A673 (cell line): ENCODE measurements around the gene PLIN5. TPM values are rescaled to one million over a fixed set of nuclear protein-coding genes. Genes with fewer than 3 reads are reported as not detected.

Experiments used
- BruUV-seq: library from RNA; stranded (reverse); fragments of 400-500 nt; replicated peaks from 2 replicates; lab custom pipeline; 2021; lab: Mats Ljungman, UMichigan
- CTCF ChIA-PET: fragments of 300-600 bp; sonication (Branson Sonifier 250); formaldehyde crosslinking; loops from one replicate; lab custom pipeline; 2022; ENCODE audit warnings: antibody characterized with exemption; lab: Charles Lee
- POLR2A ChIA-PET: fragments of 300-600 bp; sonication (Branson Sonifier 250); formaldehyde crosslinking; loops from one replicate; lab custom pipeline; 2022; ENCODE audit warnings: antibody characterized with exemption; ENCODE audit not compliant: low non-redundant PET; lab: Charles Lee
- DNase-seq: peaks from one replicate; pipeline ENCODE4 v3.0.0-alpha.2; 2015; ENCODE audit warnings: low spot score
- H3K27ac ChIP-seq: fragments of 200-600 bp; sonication (generic); 2 replicates; pipeline ENCODE4 v1.5.1; 2016; ENCODE audit warnings: mixed run types, low read depth, mild to moderate bottlenecking, mixed read lengths, antibody characterized with exemption, low read length; ENCODE audit not compliant: poor library complexity, severe bottlenecking
- H3K27me3 ChIP-seq: fragments of 200-600 bp; sonication (generic); replicated peaks from 2 replicates; pipeline ENCODE4 v1.6.1; 2017; ENCODE audit warnings: mixed run types, low read depth, mild to moderate bottlenecking, mixed read lengths, antibody characterized with exemption, low read length; ENCODE audit not compliant: insufficient read depth, poor library complexity
- H3K36me3 ChIP-seq: fragments of 200-600 bp; sonication (generic); 2 replicates; pipeline ENCODE4 v1.6.1; 2016; ENCODE audit warnings: mixed run types, mild to moderate bottlenecking, mixed read lengths, antibody characterized with exemption, low read length; ENCODE audit not compliant: insufficient read depth, poor library complexity, severe bottlenecking
- H3K4me1 ChIP-seq: fragments of 200-600 bp; sonication (generic); 2 replicates; pipeline ENCODE4 v1.6.1; 2017; ENCODE audit warnings: mixed run types, mild to moderate bottlenecking, mixed read lengths, antibody characterized with exemption, low read length; ENCODE audit not compliant: insufficient read depth, poor library complexity, severe bottlenecking
- H3K4me3 ChIP-seq: fragments of 200-600 bp; sonication (generic); 2 replicates; pipeline ENCODE4 v1.5.1; 2016; ENCODE audit warnings: low read depth, mixed run types, mild to moderate bottlenecking, mixed read lengths, low read length; ENCODE audit not compliant: poor library complexity, severe bottlenecking
- H3K9me3 ChIP-seq: fragments of 200-600 bp; sonication (generic); 2 replicates; pipeline ENCODE4 v1.6.1; 2016; ENCODE audit warnings: mixed run types, low read depth, mild to moderate bottlenecking, mixed read lengths, antibody characterized with exemption, low read length; ENCODE audit not compliant: poor library complexity, severe bottlenecking
- EZH2 ChIP-seq: fragments of 200-600 bp; sonication (generic); IDR thresholded peaks from 2 replicates; pipeline ENCODE4 v1.6.1; 2017; ENCODE audit warnings: borderline replicate concordance, low read depth, mild to moderate bottlenecking, mixed read lengths, antibody characterized with exemption, low read length; ENCODE audit not compliant: poor library complexity, severe bottlenecking
- intact Hi-C: fragments of 100-400 bp; cut with micrococcal nuclease; formaldehyde crosslinking; loops from one replicate; pipeline ENCODE4 v1.10.0; 2022; ENCODE audit not compliant: unreplicated experiment
- total RNA-seq: library from RNA; stranded (reverse); gene quantifications from 2 replicates; pipeline ENCODE4 v1.2.3, GENCODE V29; 2021
- TF ChIP-seq, protein P1 (sequence below): fragments of 300-800, 200-600 bp; sonication (generic); conservative IDR thresholded peaks from 2 replicates; pipeline ENCODE4 v1.5.1; 2017; ENCODE audit warnings: low read depth, mild to moderate bottlenecking, antibody characterized with exemption, low read length, moderate library complexity, mixed read lengths

The PLIN5 gene
- total RNA-seq, 1 experiment from 2014 or later, result 3.0 TPM

DNA sequence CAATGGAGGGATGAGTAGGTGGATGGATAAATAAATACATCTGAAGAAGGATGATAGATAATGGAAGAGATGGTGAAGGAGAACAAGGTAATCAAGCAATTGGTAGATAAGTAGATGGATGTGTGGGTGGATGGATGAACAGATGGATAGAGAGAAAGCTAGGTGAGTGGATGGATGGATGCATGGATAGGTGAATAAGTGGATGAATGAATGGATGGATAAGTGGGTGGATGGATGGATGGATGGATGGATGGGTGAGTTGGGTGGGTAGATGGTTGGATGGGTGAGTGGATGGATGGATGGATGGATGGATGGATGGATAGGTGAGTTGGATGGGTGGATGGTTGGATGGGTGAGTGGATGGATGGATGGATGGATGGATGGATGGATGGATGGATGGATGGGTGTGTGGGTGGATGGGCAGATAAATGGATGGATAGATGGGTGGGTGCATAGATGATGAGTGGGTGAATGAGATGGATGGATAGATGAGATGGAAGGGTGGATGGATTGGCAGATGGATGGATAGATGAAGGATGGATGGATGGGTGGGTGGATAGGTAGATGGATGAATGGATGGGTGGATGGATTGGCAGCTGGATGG is 18.2 kb upstream of the PLIN5 start:
- BruUV-seq, result no TSS peak
- CTCF ChIA-PET, result no interaction called here

DNA sequence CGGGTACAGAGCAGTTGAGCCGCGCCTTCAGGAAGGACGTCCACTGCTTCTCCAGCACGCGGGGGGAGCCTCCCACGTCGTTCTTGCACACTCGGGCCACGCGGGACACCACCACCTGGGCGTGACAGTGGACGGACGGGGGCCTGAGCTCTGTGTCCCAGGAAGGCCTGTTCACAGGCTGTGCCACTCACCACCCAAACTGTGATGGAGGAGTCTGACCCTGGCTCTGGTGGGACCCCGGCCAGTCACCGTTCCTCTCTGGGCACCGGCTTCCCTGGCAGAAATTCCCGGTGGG is 17.4 kb upstream of the PLIN5 start:
- Histone ChIP-seq H3K4me3 (no peak overlapping the region), H3K9me3 (no peaks in the 10 kb centered on the region), H3K36me3 (no peaks in the 10 kb centered on the region), H3K4me1 (no peaks in the 10 kb centered on the region), H3K27ac (no peak overlapping the region), H3K27me3 (no peaks in the 10 kb centered on the region)
- DNase-seq, result no peak
- intact Hi-C loops, result no loop called here
- POLR2A ChIA-PET, result no interaction called here
- CTCF ChIA-PET, result no interaction called here
- BruUV-seq, result no TSS peak
- TF ChIP-seq, protein P1, sequence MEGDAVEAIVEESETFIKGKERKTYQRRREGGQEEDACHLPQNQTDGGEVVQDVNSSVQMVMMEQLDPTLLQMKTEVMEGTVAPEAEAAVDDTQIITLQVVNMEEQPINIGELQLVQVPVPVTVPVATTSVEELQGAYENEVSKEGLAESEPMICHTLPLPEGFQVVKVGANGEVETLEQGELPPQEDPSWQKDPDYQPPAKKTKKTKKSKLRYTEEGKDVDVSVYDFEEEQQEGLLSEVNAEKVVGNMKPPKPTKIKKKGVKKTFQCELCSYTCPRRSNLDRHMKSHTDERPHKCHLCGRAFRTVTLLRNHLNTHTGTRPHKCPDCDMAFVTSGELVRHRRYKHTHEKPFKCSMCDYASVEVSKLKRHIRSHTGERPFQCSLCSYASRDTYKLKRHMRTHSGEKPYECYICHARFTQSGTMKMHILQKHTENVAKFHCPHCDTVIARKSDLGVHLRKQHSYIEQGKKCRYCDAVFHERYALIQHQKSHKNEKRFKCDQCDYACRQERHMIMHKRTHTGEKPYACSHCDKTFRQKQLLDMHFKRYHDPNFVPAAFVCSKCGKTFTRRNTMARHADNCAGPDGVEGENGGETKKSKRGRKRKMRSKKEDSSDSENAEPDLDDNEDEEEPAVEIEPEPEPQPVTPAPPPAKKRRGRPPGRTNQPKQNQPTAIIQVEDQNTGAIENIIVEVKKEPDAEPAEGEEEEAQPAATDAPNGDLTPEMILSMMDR, result no peak
- no peak for TF ChIP-seq EZH2

More for the DNA sequence above, 18.2 kb upstream of the PLIN5 start:
- H3K27me3 ChIP-seq, result no peaks in the 10 kb centered on the region
- no peak for TF ChIP-seq EZH2
- TF ChIP-seq, protein P1, result no peak
- POLR2A ChIA-PET, result no interaction called here
- no peaks in the 10 kb centered on the region for H3K4me1 ChIP-seq
- no peak for DNase-seq
- H3K36me3 ChIP-seq, result no peaks in the 10 kb centered on the region
- H3K27ac ChIP-seq, result no peak overlapping the region
- intact Hi-C loops, result no loop called here
- no peaks in the 10 kb centered on the region for H3K9me3 ChIP-seq
- no peak overlapping the region for H3K4me3 ChIP-seq

DNA sequence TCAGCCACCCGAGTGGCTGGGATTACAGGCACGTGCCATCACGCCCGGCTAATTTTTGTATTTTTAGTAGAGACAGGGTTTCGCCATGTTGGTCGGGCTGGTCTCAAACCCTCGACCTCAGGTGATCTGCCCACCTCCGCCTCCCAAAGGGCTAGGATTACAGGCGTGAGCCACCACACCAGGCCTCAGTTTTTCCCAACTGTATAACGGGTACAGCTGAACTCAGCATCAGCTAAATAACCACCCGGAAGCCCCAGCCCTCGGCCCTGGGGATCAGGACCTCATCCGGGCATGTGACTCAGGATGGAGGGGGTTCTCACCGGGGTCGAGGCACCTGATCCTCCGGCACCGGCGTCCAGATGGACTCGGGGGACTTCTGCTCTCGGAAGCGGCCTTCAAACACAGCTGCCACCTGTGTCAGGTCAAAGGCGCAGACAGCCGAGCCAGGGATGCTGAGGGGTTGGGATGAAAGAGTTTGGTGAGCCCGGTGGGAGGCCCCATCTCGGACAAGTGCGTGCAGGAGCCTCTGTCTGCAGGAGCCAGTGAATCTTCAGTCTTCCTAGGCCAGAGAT is 15.5 kb upstream of the PLIN5 start:
- intact Hi-C loops, result no loop called here
- no peak for DNase-seq
- Histone ChIP-seq H3K4me3 (no peak overlapping the region), H3K27ac (no peak overlapping the region), H3K27me3 (no peaks in the 10 kb centered on the region), H3K9me3 (no peaks in the 10 kb centered on the region), H3K36me3 (no peaks in the 10 kb centered on the region), H3K4me1 (no peaks in the 10 kb centered on the region)
- BruUV-seq, result no TSS peak
- TF ChIP-seq, protein P1, result no peak
- no peak for TF ChIP-seq EZH2
- POLR2A ChIA-PET, result no interaction called here
- CTCF ChIA-PET, result no interaction called here
